LNCaP clone FGC (cell line): ENCODE measurements around the gene VPS35.

ENCODE experiments used
- DNase-seq: peaks from one replicate; pipeline ENCODE4 v3.0.0-alpha.2; 2011; ENCODE audit warnings: low read depth
- H3K4me3 ChIP-seq: 2 replicates; pipeline ENCODE4 v1.5.1; 2011; ENCODE audit warnings: mild to moderate bottlenecking, low read depth, low read length, control low read depth
- TF ChIP-seq, protein P1 (sequence below): IDR thresholded peaks from 2 replicates; pipeline ENCODE4 v1.5.1; 2012; ENCODE audit warnings: mild to moderate bottlenecking; ENCODE audit not compliant: control insufficient read depth, insufficient read depth; ENCODE audit errors: extremely low read depth

VPS35 gene

DNA sequence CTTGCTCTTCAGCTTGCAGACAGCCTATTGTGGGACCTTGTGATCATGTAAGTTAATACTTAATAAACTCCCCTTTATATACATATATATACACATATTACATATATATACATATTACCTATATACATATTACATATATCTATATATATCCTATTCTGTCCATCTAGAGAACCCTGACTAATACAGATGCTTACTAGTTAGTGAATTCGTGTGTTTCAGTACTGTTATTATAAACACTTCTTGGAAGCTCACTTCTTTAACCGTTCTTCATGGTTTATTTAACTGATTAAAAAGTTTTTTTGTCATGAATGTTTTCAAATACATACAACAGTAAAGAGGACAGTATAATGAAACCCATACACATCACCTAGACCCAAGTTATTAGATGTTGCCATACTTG lies 13.1 kb upstream of the VPS35 start:
- DNase-seq, result no peak
- TF ChIP-seq, protein P1, sequence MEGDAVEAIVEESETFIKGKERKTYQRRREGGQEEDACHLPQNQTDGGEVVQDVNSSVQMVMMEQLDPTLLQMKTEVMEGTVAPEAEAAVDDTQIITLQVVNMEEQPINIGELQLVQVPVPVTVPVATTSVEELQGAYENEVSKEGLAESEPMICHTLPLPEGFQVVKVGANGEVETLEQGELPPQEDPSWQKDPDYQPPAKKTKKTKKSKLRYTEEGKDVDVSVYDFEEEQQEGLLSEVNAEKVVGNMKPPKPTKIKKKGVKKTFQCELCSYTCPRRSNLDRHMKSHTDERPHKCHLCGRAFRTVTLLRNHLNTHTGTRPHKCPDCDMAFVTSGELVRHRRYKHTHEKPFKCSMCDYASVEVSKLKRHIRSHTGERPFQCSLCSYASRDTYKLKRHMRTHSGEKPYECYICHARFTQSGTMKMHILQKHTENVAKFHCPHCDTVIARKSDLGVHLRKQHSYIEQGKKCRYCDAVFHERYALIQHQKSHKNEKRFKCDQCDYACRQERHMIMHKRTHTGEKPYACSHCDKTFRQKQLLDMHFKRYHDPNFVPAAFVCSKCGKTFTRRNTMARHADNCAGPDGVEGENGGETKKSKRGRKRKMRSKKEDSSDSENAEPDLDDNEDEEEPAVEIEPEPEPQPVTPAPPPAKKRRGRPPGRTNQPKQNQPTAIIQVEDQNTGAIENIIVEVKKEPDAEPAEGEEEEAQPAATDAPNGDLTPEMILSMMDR, result no peak
- H3K4me3 ChIP-seq, result no peak overlapping the region

DNA sequence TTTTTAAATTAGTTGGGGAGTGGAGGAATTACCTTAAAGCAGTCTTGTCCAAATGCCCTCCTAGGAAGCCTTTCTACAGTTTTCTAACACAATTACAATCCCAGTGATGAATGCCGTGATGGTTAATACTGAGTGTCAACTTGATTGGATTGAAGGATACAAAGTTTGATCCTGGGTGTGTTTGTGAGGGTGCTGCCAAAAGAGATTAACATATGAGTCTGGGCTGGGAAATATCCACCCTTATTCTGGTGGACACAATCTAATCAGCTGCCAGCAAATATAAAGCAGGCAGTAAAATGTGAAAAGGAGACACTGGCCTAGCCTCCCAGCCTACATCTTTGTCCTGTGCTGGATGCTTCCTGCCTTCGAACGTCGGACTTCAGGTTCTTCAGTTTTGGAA lies 12.6 kb upstream of the VPS35 start:
- DNase-seq, result no peak

DNA sequence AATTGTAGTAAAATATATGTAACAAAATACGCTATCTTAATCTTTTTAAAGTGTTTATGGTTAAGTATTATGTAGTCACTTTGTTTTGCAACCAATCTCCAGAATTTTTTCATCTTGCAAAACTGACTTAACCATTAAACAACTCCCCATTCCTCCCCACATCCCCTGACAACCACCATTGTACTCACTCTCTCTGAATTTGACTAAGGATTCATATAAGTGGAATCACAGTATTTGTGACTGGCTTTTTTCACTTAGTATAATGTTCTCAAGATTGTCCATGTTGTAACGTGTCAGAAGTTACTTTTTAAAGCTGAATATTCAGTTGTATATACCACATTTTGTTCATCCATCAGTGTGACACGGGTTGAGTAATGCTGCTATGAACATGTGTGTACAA lies 11.1 kb upstream of the VPS35 start:
- TF ChIP-seq, protein P1, result no peak
- no peak for DNase-seq

More for the DNA sequence above, 12.6 kb upstream of the VPS35 start:
- no peak overlapping the region for H3K4me3 ChIP-seq
- TF ChIP-seq, protein P1, result no peak

DNA sequence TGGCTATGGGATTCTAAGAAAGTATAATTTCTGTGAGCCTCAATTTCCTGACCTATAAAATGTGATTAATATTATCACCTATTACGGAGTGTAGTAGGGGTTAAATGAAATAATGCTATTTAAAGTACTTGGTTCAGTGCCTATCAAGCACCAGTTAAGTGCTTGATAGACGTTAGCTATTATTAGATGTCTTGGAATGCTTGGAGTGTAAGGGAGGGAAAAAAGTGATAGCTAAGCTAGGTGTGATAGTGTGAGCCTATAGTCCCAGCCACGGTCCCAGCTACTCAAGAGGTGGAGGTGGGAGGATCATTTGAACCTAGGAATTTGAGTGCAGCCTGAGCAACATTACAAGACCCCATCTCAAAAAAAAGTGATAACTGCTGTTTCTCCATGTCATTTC lies 8.0 kb upstream of the VPS35 start:
- TF ChIP-seq, protein P1, result no peak
- no peak for DNase-seq
- H3K4me3 ChIP-seq, result no peak overlapping the region

More for the DNA sequence above, 11.1 kb upstream of the VPS35 start:
- no peak overlapping the region for H3K4me3 ChIP-seq

GRCh38 chr16:46695937-46696336 lies 7.0 kb upstream of the VPS35 start:
- DNase-seq, result no peak
- TF ChIP-seq, protein P1, result no peak
- no peak overlapping the region for H3K4me3 ChIP-seq

DNA sequence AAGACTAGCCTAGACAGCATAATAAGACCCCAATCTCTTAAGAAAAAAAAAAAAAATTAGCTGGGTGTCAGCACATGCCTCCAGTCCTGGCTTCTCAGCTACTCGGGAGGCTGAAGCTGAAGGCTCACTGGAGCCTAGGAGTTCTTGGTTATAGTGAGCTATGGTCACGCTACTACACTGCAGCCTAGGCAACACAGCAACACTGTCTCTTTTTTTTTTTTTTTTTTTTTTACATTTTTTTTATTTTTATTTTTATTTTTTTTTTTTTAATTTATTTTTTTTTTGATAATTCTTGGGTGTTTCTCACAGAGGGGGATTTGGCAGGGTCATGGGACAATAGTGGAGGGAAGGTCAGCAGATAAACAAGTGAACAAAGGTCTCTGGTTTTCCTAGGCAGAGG lies 4.6 kb upstream of the VPS35 start:
- TF ChIP-seq, protein P1, result no peak
- H3K4me3 ChIP-seq, result no peak overlapping the region
- no peak for DNase-seq

- no peak for DNase-seq
- TF ChIP-seq, protein P1, result no peak
- no peak overlapping the region for H3K4me3 ChIP-seq
Measured at GRCh38 chr16:46691726-46692125, 2.7 kb upstream of the VPS35 start.
